NCI-H2107 treated with DMSO at 0.1 percent for 48 hours (cell line): ENCODE results near the gene ALG10.
"Not testable (repeated sequence)": the region's sequence is repeated elsewhere in the genome, so short reads cannot be mapped to it uniquely, and the experiment has no call there.

Experiments
- DNase-seq: peaks from one replicate; lab custom pipeline; 2025; ENCODE audit not compliant: unreplicated experiment; lab: John Stamatoyannopoulos, UW

ALG10 gene, protein sequence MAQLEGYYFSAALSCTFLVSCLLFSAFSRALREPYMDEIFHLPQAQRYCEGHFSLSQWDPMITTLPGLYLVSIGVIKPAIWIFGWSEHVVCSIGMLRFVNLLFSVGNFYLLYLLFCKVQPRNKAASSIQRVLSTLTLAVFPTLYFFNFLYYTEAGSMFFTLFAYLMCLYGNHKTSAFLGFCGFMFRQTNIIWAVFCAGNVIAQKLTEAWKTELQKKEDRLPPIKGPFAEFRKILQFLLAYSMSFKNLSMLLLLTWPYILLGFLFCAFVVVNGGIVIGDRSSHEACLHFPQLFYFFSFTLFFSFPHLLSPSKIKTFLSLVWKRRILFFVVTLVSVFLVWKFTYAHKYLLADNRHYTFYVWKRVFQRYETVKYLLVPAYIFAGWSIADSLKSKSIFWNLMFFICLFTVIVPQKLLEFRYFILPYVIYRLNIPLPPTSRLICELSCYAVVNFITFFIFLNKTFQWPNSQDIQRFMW

DNA sequence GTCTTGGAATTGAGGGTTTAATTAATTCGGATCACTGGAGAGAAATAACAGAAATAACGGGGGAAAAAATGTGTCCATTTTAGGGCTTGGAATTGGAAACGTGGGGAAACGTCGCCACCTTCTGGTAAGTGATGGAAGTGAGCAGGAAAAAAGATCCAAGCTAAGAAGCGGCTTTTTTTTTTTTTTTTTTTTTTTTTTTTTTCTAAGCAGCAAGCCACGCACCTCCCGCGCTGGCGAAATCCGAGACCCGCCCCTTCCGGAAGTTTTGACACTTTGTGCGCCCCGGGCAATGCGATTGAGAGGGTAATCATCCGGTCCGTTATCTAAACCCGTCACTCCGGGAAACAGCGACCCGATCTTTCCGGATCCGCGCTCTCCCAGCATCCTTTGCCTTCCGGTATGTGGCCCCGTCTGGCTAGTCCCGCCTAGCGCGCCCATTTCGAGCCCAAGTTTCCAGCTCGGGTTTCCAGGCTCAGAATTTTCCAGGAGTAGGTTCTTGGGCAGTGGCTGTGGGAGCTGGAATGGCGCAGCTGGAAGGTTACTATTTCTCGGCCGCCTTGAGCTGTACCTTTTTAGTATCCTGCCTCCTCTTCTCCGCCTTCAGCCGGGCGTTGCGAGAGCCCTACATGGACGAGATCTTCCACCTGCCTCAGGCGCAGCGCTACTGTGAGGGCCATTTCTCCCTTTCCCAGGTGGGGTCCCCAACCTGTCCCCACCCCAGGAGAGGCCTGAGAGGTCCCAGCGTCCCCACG lies at the start of gene ALG10:
Gene ALG10 (plus strand): TSS at position 418 of the 752 bp plus-strand sequence. CDS start 104 bp downstream, at position 522.
- peak; percentile 89 for DNase-seq

DNA sequence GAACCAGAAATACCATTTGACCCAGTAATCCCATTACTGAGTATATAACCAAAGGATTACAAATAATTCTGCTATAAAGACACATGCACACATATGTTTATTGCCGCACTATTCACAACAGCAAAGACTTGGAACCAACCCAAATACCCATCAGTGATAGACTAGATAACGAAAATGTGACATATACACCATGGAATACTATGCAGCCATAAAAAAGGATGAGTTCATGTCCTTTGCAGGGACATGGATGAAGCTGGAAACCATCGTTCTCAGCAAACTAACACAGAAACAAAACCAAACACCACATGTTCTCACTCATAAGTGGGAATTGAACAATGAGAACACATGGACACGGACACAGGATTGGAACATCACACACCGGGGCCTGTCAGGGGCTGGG lies 49.4 kb upstream of the ALG10 start:
- not testable (repeated sequence) for DNase-seq

DNA sequence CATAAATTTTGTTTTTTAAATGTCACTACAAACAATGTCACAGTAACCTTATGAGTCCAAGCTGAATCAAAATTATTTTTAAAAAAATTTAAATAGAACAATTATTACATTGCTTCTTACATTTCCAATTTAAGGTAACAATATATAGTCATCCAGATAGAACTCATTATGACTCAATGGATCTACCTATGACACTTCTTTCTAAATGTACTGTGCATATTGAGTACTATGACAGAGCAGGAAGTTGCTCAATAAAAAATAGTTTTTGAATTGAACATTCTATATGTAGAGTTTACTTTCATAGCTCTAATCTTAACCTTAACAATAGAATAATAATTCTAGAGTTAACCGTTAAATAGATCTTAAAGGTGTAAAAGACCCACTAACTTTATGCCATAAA lies 44.4 kb upstream of the ALG10 start:
- DNase-seq = no peak

DNA sequence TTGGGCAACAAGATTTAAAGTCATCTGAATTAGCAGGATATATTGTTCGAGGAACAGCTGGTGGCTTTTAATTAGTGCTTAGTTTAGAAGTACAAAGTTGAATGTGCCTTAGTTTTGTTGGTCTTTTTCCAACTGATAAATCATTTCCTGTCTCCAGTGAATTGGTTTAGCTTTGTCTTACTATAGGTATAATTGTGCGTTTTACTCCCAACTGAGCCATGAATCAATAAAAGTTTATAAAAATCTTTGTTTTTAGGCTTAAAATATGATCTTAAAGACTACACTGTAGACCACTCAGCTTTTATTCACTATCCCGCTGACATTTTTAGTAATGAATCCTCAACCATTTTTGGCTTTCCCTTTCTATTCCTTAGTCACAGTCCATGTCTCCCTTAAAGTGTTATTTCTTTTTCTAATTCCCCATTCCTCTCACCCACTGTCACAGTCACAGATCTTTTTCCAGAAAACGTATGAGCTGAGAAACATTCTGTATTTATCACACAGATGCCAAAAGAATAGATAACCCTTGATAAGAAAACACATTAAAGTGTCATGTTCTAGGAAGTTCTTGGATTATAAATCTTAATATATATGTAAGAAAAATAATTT lies 34.0 kb upstream of the ALG10 start:
- no peak for DNase-seq

DNA sequence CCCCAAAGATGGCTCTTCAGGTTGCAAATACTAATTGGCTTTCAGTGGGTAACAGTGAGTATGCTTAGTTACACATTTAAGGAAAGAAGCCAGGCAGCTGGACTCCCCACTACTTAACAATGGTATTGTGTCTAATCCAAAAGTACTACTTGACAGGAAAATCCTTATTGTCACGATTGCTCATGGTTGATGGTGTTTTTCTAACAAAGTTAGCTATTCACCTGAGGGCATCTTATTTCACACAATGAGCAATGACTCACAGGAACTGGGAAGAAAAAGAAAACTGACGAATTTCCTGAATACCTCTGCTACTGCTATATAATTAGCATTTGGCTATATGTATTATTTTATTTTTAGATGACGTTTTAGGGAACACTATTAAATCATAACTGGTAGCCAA lies 33.4 kb upstream of the ALG10 start:
- no peak for DNase-seq

DNA sequence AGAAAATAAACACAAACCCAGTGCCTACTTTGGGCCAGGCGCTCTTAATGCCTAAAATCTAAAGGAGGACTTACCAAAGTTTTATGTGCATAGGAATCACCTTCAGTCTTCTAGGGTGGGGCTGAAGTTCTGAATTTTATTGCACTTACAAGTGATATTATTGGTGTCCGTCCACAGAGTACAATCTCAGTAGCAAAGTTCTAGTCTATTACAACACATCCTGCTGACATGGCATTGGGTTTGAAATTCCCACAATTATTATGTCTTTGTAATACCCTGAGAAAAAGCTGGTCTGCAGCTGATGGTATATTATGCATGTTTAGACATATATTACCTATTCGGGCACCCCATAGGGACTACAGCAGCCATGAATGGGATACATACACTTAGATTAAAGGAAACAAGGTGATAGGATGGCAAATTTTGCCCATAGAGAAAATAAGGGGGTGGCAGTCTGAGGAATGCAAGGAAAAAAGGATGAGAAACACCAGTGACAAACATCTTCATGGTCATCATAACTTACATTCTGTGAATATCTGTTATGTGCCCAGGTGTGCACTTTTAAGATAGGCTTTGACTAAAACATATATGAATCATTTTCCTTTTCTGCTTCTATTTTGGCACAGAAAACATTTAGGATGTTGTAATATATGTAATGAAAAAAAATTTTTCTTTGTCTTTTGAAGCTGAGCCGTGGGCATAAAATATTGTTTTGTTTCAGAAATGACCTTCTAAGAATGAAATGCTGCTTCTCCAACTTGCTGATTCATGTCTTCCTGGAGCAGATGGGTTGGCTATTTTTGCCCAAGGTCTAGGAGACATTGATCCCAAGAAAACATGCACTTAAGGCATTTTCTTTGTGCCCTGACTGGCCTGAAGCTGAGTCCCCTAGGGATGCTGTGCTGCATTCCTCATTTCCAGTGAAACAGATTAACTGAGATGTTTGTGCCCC lies 27.2 kb upstream of the ALG10 start:
- no peak for DNase-seq

DNA sequence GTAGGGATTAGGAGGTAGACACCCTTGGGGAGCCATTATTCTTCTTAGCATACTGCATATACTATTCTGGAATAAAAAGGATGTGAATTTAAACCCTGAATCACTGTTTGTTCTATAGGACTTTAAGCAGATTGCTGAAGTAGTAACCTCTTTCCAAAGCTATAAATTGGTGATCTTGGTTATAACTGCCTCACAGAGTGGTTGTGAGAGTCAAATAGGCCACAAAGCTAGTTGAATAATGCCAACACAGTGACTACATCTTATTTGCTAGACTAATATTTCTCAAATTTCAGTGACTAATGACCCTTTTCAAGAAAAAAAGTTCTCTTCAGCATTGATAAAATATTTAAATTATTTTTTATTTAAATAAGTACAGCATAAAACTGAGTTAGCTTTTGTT lies 13.5 kb upstream of the ALG10 start:
- not testable (repeated sequence) for DNase-seq

DNA sequence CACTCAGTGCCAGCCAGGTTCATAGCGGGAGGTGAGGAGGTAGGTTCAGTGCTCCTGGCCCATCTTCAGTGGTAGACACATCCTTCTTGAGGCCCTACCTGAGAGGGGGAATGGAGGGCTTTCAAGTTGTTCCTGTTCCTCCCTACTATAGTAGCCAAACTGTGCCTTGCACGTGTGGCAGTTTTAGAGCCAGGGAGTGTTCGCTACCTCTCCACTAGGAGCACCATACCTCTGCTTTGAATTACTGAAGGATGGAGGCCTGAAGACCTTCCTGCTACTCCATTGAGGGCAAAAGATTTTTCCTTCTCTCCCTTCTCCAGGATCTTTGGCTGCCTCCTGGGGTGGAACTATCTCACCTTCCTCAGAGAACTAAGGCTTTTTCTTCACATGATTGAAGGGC lies 5.9 kb upstream of the ALG10 start:
- DNase-seq = no peak

DNA sequence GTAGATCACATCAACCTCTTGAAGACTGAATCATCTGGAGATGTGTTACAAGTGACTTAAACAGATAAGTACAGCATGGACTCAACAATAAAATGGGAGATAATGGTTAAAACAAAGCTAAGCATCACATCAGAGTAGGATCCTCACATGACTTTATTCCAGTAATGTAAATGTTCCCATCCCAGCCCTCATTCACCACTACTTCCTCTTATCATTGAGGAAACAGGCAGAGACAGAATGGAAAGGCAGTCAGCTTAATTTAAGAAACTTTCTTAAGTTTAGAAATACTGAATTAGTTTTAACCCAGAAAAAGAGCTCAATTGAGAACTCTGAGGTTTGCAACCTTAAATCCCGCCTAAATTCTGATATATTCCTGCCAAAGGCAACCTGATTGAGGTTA lies 1.2 kb upstream of the ALG10 start:
- no peak for DNase-seq

DNA sequence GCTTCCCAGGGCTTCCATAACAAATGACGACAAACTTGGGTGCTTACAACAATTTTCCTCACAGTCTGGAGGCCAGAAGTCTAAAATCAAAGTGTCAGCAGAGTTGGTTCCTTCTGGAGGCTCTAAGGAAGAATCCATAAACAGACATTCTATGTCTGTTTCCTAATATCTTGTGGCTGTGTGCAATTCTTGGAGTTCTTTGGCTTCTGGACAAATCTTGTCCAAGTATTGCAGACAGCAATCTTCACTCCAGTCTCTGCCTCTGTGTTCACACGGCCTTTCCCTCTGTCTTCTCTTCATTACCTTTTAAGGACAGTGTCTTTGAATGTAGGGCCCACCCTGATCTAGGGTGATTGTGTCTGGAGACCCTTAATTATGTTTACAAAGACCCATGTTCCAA lies 5.4 kb downstream of the ALG10 start:
- DNase-seq = not testable (repeated sequence)

DNA sequence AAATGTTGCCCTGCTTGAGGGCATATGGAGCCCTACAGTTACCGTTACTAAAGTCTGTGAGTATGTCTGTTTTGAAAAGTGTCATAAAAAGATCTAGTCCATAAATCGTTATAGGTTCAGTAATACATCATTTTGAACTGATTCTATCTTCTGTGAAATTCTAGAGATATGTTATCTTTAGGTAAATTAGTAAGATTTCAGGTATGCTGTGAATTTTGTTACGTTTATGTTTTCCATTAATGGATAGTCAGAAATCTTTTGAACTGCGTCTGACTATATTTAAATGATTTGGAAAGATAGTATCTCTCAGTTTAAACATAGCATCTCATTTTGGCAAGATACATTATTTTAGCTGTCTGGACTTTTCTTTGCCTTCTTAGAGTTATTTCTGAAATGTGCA lies 8.3 kb downstream of the ALG10 start:
- no peak for DNase-seq

DNA sequence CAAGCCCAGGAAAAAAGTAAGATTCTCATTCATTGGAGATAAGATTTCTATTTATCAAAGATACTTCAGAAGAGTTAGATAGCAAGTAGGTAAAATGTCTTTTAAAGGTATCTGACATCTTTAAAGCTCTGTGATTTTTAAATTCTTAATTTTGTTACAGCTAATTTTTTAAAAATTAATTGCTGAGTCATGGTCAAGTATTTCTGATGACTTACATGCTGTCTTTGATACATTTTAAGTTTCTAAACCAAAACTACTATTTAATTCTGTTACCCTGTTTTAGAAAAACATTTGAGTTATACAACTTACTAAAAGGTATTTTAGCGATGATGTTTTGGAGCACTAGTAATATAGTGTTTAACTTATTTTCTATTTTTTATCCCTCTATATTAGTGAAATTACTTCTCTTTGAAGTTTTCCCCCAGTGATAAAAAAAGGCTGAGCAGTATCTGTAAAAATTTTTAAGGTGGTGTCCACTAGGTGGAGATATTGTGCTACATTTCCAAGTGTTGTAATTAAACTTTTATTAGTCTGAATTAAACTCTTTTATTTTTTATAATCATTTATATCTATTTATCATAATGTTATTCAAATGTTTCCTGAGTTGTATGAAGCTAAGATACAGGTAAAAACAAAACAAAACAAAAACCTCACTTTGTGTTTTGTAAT lies 11.5 kb downstream of the ALG10 start:
- no peak for DNase-seq

DNA sequence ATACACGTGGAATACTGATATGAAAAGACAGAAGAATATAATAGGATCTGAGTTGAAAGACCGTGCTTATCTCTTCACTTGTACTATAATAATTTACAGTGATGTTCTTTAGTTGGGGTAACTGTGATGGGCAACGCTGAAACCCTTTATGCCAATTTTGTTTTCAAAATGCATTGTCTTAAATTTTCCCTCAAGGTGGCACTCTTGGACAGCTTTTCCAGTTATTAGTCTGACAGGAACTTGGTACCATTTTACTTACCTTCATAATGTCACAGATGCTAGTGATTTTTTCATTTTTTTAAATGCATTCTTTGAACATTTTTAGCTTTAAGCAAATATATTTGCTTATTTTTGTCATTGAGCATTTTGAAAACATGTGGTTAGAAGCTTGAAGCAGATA lies 16.1 kb downstream of the ALG10 start:
- DNase-seq = not testable (repeated sequence)

DNA sequence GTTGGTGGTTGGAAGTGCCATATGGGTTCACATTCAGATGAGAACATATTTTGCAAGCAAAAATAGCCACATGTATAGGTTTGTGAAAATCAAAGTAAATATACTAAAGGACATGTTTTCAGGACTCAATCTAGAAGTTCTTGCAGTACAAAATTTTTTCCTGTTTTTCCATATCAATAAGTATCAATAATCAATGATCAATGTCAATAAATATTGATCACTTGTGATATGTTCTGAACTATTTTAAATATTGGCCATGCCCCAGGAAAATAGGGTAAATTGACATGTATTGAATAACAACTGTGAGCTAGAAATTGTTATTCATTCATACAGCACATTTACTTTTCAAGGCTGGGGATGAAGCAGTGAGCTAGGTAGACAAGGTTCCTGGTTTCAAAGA lies 24.3 kb downstream of the ALG10 start:
- no peak for DNase-seq

DNA sequence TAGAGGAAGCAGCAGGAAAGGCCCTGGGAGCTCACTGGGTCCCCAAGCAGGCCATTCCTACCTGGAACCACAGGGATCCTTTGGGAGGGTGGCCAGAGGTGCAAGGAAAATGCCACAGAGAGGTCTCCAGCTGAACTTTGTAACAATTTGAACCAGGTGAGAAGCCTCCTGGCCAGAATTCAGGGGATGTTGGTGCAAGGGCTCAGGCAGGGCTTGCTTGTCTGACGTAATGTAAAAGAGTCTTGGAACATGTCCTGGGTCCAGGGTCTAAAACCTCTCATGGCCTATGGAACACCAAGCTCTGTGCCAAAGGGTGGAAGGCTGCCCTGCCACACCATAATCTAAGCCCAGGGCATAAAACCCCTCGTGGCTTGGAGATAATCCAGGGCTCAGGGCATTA lies 25.6 kb downstream of the ALG10 start:
- not testable (repeated sequence) for DNase-seq

DNA sequence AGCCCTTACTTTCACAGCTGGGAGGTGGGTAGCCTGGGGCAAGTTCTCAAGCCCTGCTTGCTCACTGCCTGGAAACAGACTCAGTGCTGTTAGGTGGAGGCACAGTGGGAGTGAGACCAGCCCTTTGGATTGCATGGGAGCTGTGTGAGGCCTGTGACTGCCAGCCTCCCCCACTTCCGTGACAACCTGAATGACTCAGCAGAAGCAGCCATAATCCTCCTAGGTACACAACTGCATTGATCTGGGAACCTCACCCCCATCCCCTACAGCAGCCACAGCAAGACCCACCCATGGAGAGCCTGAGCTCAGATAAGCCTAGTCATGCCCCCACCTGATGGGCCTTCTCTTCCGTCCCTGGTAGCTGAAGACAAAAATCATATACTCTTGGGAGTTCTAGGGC lies 26.4 kb downstream of the ALG10 start:
- DNase-seq = no peak

DNA sequence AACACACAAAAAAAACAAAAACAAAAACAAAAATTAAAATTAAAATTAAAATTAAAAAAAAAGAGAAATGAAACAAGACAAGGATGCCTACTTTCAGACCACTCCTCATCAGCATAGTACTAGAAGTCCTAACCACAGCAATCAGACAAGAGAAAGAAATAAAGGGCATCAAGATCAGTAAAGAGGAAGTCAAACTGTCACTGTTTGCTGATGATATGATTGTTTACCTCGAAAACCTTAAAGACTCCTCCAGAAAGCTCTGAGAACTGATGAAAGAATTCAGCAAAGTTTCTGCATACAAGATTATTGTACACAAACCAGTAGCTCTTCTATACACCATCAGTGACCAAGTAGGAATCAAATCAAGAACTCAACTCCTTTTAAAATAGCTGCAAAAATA lies 29.2 kb downstream of the ALG10 start:
- DNase-seq = no peak

DNA sequence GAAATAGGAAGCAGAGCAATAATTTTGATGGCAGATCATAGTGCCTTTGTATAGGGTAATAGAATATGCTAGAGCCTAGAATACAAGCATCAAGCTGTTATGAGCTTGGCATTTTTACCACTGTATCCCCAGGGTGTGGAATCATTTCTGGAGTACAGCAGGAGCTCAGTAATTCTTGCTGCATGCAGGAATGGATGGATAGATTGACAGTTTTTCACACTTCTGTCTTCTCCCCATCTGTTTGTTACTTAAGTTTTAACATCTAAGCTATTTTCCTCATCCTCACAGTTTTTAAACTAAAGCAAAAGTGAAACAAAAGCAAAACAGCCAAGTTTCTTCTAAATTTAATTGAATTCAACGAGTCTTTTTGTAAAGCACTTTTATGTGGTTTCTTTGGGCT lies 32.6 kb downstream of the ALG10 start:
- no peak for DNase-seq
